ENCODE data around the gene OGDH.
"Not testable (repeated sequence)": the region's sequence is repeated elsewhere in the genome, so short reads cannot be mapped to it uniquely, and the experiment has no call there.

The OGDH gene

GRCh38 chr7:44667190-44667589 lies 60.8 kb downstream of the OGDH start:
- DNase-seq (ENCODE audit: low read depth in 3 of 3) = no peak

- DNase-seq (ENCODE audit: low read depth in 3 of 3) = no peak
Measured at GRCh38 chr7:44671069-44671468, 64.6 kb downstream of the OGDH start.

GRCh38 chr7:44673324-44673723 lies 66.9 kb downstream of the OGDH start:
- DNase-seq (ENCODE audit: low read depth in 3 of 3) = no peak

GRCh38 chr7:44673771-44674170 lies 67.3 kb downstream of the OGDH start:
- no peak for DNase-seq (ENCODE audit: low read depth in 3 of 3)

- DNase-seq (ENCODE audit: low read depth in 3 of 3) = no peak
Measured at GRCh38 chr7:44674381-44674780, 68.0 kb downstream of the OGDH start.

GRCh38 chr7:44676776-44677175 lies 70.3 kb downstream of the OGDH start:
- no peak for DNase-seq (ENCODE audit: low read depth in 3 of 3)

GRCh38 chr7:44678101-44678470 lies 71.7 kb downstream of the OGDH start:
- DNase-seq (ENCODE audit: low read depth in 3 of 3) = no peak

- DNase-seq (ENCODE audit: low read depth in 3 of 3) = no peak
Measured at GRCh38 chr7:44678471-44679179, 72.2 kb downstream of the OGDH start.

GRCh38 chr7:44681645-44682044 lies 75.2 kb downstream of the OGDH start:
- no peak for DNase-seq (ENCODE audit: low read depth in 3 of 3)

GRCh38 chr7:44685723-44686122 lies 79.3 kb downstream of the OGDH start:
- no peak for DNase-seq (ENCODE audit: low read depth in 3 of 3)

GRCh38 chr7:44689427-44689826 lies 83.0 kb downstream of the OGDH start:
- no peak for DNase-seq (ENCODE audit: low read depth in 3 of 3)

GRCh38 chr7:44693641-44694313 lies 87.3 kb downstream of the OGDH start:
- no peak for DNase-seq (ENCODE audit: low read depth in 3 of 3)

- DNase-seq (ENCODE audit: low read depth in 3 of 3) = no peak
Measured at GRCh38 chr7:44694326-44694725, 87.9 kb downstream of the OGDH start.

- no peak for DNase-seq (ENCODE audit: low read depth in 3 of 3)
Measured at GRCh38 chr7:44694766-44695165, 88.3 kb downstream of the OGDH start.

- DNase-seq (ENCODE audit: low read depth in 3 of 3) = no peak
Measured at GRCh38 chr7:44695756-44696155, 89.3 kb downstream of the OGDH start.

GRCh38 chr7:44696728-44697127 lies 90.3 kb downstream of the OGDH start:
- DNase-seq (ENCODE audit: low read depth in 3 of 3) = no peak

GRCh38 chr7:44697136-44698045 lies 91.0 kb downstream of the OGDH start:
- no peak for DNase-seq (ENCODE audit: low read depth in 3 of 3)

- DNase-seq (ENCODE audit: low read depth in 3 of 3) = no peak
Measured at GRCh38 chr7:44698046-44698580, 91.7 kb downstream of the OGDH start.

- not testable (repeated sequence) for DNase-seq (ENCODE audit: low read depth in 3 of 3)
Measured at GRCh38 chr7:44699598-44699997, 93.2 kb downstream of the OGDH start.

- DNase-seq (ENCODE audit: low read depth in 3 of 3) = no peak
Measured at GRCh38 chr7:44700322-44700721, 93.9 kb downstream of the OGDH start.

GRCh38 chr7:44703391-44703790 lies 97.0 kb downstream of the OGDH start:
- DNase-seq (ENCODE audit: low read depth in 3 of 3) = not testable (repeated sequence)

- DNase-seq (ENCODE audit: low read depth in 3 of 3) = no peak
Measured at GRCh38 chr7:44703921-44704320, 97.5 kb downstream of the OGDH start.

Data from stimulated activated CD4-positive, alpha-beta T cell treated with anti-CD3 and anti-CD28 coated beads, TNF-alpha, amount 100 ng/mL, for 48 hours (primary cell).